ENCODE measurements around the gene ITGB3.

DNA sequence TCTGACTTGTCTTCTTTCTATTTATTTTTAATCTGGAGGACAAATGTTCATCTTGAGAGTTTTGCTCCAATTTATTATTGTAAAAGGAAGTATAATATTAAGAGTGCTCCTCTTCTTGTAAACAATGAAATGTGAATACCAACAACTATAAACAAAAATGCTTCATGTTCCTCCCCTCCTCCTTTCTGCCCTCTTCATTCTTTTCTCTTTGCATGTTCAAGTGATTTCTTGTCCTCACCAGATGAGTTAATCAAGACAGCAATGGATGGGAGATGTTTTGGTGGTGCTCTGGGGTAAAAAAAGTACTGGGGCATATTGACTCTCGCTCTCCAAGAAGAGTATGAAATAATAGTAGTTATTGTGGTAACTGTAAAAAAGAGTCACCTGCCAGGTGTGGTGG is 24.3 kb downstream of the ITGB3 start:
- TF ChIP-seq, protein P1, sequence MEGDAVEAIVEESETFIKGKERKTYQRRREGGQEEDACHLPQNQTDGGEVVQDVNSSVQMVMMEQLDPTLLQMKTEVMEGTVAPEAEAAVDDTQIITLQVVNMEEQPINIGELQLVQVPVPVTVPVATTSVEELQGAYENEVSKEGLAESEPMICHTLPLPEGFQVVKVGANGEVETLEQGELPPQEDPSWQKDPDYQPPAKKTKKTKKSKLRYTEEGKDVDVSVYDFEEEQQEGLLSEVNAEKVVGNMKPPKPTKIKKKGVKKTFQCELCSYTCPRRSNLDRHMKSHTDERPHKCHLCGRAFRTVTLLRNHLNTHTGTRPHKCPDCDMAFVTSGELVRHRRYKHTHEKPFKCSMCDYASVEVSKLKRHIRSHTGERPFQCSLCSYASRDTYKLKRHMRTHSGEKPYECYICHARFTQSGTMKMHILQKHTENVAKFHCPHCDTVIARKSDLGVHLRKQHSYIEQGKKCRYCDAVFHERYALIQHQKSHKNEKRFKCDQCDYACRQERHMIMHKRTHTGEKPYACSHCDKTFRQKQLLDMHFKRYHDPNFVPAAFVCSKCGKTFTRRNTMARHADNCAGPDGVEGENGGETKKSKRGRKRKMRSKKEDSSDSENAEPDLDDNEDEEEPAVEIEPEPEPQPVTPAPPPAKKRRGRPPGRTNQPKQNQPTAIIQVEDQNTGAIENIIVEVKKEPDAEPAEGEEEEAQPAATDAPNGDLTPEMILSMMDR (IDR thresholded peaks at IDR 0.05): no peak
- no peak for TF ChIP-seq POLR2AphosphoS5 (IDR thresholded peaks at IDR 0.05)
- TF ChIP-seq POLR2A (IDR thresholded peaks at IDR 0.05): no peak
- TF ChIP-seq EP300 (IDR thresholded peaks at IDR 0.05): no peak

All from gastroesophageal sphincter (tissue), 3 donors.